HepG2 (cell line): Measurements from ENCODE around the gene ZNF169. TPM values are rescaled to one million over a fixed set of nuclear protein-coding genes. Genes with fewer than 3 reads are reported as not detected.

ENCODE experiments used
- ATAC-seq: fragments of 200-7000 bp; cut with Tn5 transposase; 3 replicates; pipeline ENCODE4 v1.9.1; 2020; ENCODE audit warnings: mild to moderate bottlenecking, moderate library complexity
- BruUV-seq: library from RNA; stranded (reverse); fragments of 400-500 nt; replicated peaks from 2 replicates; lab custom pipeline; 2021; lab: Mats Ljungman, UMichigan
- CTCF ChIA-PET: fragments of 300-600 bp; formaldehyde crosslinking; extraction: SDS; loops from one replicate; lab custom pipeline; 2021; ENCODE audit warnings: low total read pairs, inconsistent platforms, low intra/inter-chr PET ratio; lab: Yijun Ruan, JAX
- POLR2A ChIA-PET: fragments of 350-600 bp; sonication (Branson Sonifier 250); formaldehyde crosslinking; loops from one replicate; lab custom pipeline; 2020; ENCODE audit warnings: antibody characterized with exemption, inconsistent platforms; lab: Yijun Ruan, JAX
- DNase-seq: peaks from one replicate; pipeline ENCODE4 v3.0.0-alpha.2; 2015; ENCODE audit warnings: low spot score
- FAIRE-seq: peaks from 3 replicates; lab custom pipeline; 2011; peaks lifted over from hg19 to GRCh38; lab: Jason Lieb, UNC
- H2AFZ ChIP-seq: one replicate; pipeline ENCODE4 v1.6.1; 2011; ENCODE audit warnings: low read length, inconsistent platforms
- H3K27ac ChIP-seq: fragments of 300-600 bp; 3 replicates; pipeline ENCODE4 v1.8.0; 2011; ENCODE audit warnings: mixed run types, mild to moderate bottlenecking, mixed read lengths, low read length, inconsistent platforms; ENCODE audit not compliant: insufficient read depth; ENCODE audit errors: extremely low read length
- H3K27me3 ChIP-seq, 2 experiments: fragments of 200-600 bp in 1 of 2; 2 replicates in 1 of 2; 3 replicates in 1 of 2; pipeline versions ENCODE4 v1.6.0 to v1.8.0; 2011; ENCODE audit warnings: low read length in 2 of 2, mild to moderate bottlenecking in 2 of 2, moderate library complexity in 2 of 2, inconsistent platforms in 1 of 2; ENCODE audit not compliant: insufficient read depth in 2 of 2, control insufficient read depth in 1 of 2
- H3K36me3 ChIP-seq, 2 experiments: fragments of 200-600 bp in 1 of 2; replicated peaks in 1 of 2; 2 replicates in 1 of 2; 3 replicates in 1 of 2; pipeline versions ENCODE4 v1.5.1 to v1.8.0; 2011; ENCODE audit warnings: low read length in 2 of 2, inconsistent platforms in 1 of 2; ENCODE audit not compliant: insufficient read depth in 2 of 2, control insufficient read depth in 1 of 2
- H3K4me1 ChIP-seq: 2 replicates; pipeline ENCODE4 v1.5.1; 2012; ENCODE audit warnings: low read length, inconsistent platforms; ENCODE audit not compliant: insufficient read depth
- H3K4me2 ChIP-seq: 2 replicates; pipeline ENCODE4 v1.6.0; 2011; ENCODE audit warnings: low read depth, low read length, inconsistent platforms
- H3K4me3 ChIP-seq, 3 experiments: fragments of 200-600 bp in 1 of 3; sonication (generic), shearing (Covaris generic) in 1 of 3; replicated peaks in 1 of 3; 2 replicates each; pipeline ENCODE4 v1.5.1; 2011 to 2016; ENCODE audit warnings: low read length in 3 of 3, inconsistent platforms in 2 of 3, low read depth in 2 of 3, mild to moderate bottlenecking in 2 of 3, control low read depth in 1 of 3, mixed read lengths in 1 of 3; ENCODE audit not compliant: insufficient read depth in 1 of 3
- H3K79me2 ChIP-seq: one replicate; pipeline ENCODE4 v1.6.1; 2011; ENCODE audit warnings: low read length, inconsistent platforms; ENCODE audit not compliant: insufficient read depth
- H3K9ac ChIP-seq: 2 replicates; pipeline ENCODE4 v1.6.0; 2011; ENCODE audit warnings: mild to moderate bottlenecking, low read depth, low read length, inconsistent platforms; ENCODE audit not compliant: insufficient read depth
- H3K9me3 ChIP-seq: 2 replicates; pipeline ENCODE4 v1.5.1; 2012; ENCODE audit warnings: mild to moderate bottlenecking, low read length
- H4K20me1 ChIP-seq: 2 replicates; pipeline ENCODE4 v1.6.0; 2011; ENCODE audit warnings: inconsistent platforms, mild to moderate bottlenecking, low read length, moderate library complexity; ENCODE audit not compliant: insufficient read depth
- AHR ChIP-seq: IDR thresholded peaks from 2 replicates; pipeline ENCODE4 v1.6.1; 2018; ENCODE audit warnings: missing genetic modification reagents, missing compliant biosample characterization
- CEBPG ChIP-seq: IDR thresholded peaks from 2 replicates; pipeline ENCODE4 v1.6.1; 2016
- DPF2 ChIP-seq: sonication (generic); formaldehyde crosslinking; IDR thresholded peaks from 2 replicates; pipeline ENCODE4 v1.4.0; 2020; ENCODE audit warnings: mild to moderate bottlenecking, low read depth, missing genetic modification reagents, borderline replicate concordance
- KDM4B ChIP-seq: sonication (generic); formaldehyde crosslinking; IDR thresholded peaks from 2 replicates; pipeline ENCODE4 v1.4.0; 2020; ENCODE audit warnings: missing genetic modification reagents
- POLR2AphosphoS5 ChIP-seq: IDR thresholded peaks from 2 replicates; pipeline ENCODE4 v1.6.1; 2012; ENCODE audit warnings: low read depth, low read length
- RARG ChIP-seq: sonication (generic); formaldehyde crosslinking; IDR thresholded peaks from 2 replicates; pipeline ENCODE4 v1.4.0; 2020; ENCODE audit warnings: low read depth, mild to moderate bottlenecking, missing genetic modification reagents
- SAP130 ChIP-seq: IDR thresholded peaks from 2 replicates; pipeline ENCODE4 v1.6.1; 2016; ENCODE audit warnings: low read depth
- XRCC5 ChIP-seq: fragments of 200-400 bp; formaldehyde crosslinking; optimal IDR thresholded peaks from 2 replicates; pipeline ENCODE3; 2017; ENCODE audit warnings: mild to moderate bottlenecking, low read length
- ZNF33A ChIP-seq: sonication (generic); formaldehyde crosslinking; IDR thresholded peaks from 2 replicates; pipeline ENCODE4 v1.5.1; 2020; ENCODE audit warnings: missing genetic modification reagents, mild to moderate bottlenecking, moderate library complexity, borderline replicate concordance
- ZNF558 ChIP-seq: sonication (generic); formaldehyde crosslinking; IDR thresholded peaks from 2 replicates; pipeline ENCODE4 v1.9.0; 2022; ENCODE audit warnings: mild to moderate bottlenecking, missing genetic modification reagents, borderline replicate concordance
- ZNF577 ChIP-seq: sonication (generic); formaldehyde crosslinking; IDR thresholded peaks from 2 replicates; pipeline ENCODE4 v1.4.0; 2020; ENCODE audit warnings: mild to moderate bottlenecking, low read depth, missing genetic modification reagents, borderline replicate concordance
- ZNF670 ChIP-seq: sonication (generic); formaldehyde crosslinking; IDR thresholded peaks from 2 replicates; pipeline ENCODE4 v1.8.0; 2022; ENCODE audit warnings: mild to moderate bottlenecking, missing genetic modification reagents, borderline replicate concordance
- ZNF776 ChIP-seq: sonication (generic); formaldehyde crosslinking; IDR thresholded peaks from 2 replicates; pipeline ENCODE4 v1.4.0; 2020; ENCODE audit warnings: mild to moderate bottlenecking, missing genetic modification reagents
- WGBS: methylation state at CpG from one replicate; pipeline ENCODE4 v1.1.6; 2017; ENCODE audit warnings: low lambda C conversion rate; 5-methylcytosine and 5-hydroxymethylcytosine counted together
- in situ Hi-C: cut with HindIII; loops from 2 replicates; pipeline ENCODE4 v1.10.0; 2017; ENCODE audit warnings: low pct_unique_long_range_greater_than_20kb; ENCODE audit not compliant: extremely low pct_ligation_motif_present
- intact Hi-C: fragments of 100-400 bp; cut with micrococcal nuclease; formaldehyde crosslinking; loops from one replicate; pipeline ENCODE4 v1.10.0; 2022; ENCODE audit not compliant: unreplicated experiment
- polyA plus RNA-seq, 8 experiments: library from polyadenylated mRNA; depleted of rRNA in 3 of 8; stranded (reverse) in 7 of 8; unstranded in 1 of 8; fragments of >200 nt; fragmentation: Illumina TruSeq in 4 of 8; extraction: Trizol in 4 of 8; gene quantifications; 2 replicates each; pipeline versions ENCODE4 v1.2.1 to v1.2.3, GENCODE V29; 2011 to 2016; ENCODE audit warnings: low read depth in 4 of 8, missing spikeins in 1 of 8, mixed read lengths in 1 of 8; ENCODE audit not compliant: insufficient read depth in 1 of 8
- total RNA-seq, 5 experiments: library from RNA; depleted of rRNA; stranded (reverse); fragments of >200 nt; fragmentation: Illumina TruSeq; extraction: Trizol; gene quantifications; 2 replicates each; pipeline ENCODE4 v1.2.3, GENCODE V29; 2016; ENCODE audit warnings: low read depth in 1 of 5
- TF ChIP-seq, protein P1 (sequence below): sonication (generic); formaldehyde crosslinking; IDR thresholded peaks from 2 replicates; pipeline ENCODE4 v1.8.1; 2023; ENCODE audit warnings: mild to moderate bottlenecking, inconsistent platforms, moderate library complexity, missing genetic modification reagents, borderline replicate concordance
- TF ChIP-seq, protein P2 (sequence below): sonication (generic); formaldehyde crosslinking; IDR thresholded peaks from 2 replicates; pipeline ENCODE4 v1.5.1; 2020; ENCODE audit warnings: mild to moderate bottlenecking, missing genetic modification reagents, moderate library complexity
- TF ChIP-seq, protein P3 (sequence below): sonication (generic); formaldehyde crosslinking; IDR thresholded peaks from 2 replicates; pipeline ENCODE4 v1.4.0; 2020; ENCODE audit warnings: mild to moderate bottlenecking, missing genetic modification reagents

ZNF169 gene
- total and polyA plus RNA-seq, 2 of the 13 experiments (the other 11 are each of a cell fraction or from before 2014, with no cell fraction given): 2.1 to 6.3 TPM

GRCh38 chr9:94245651-94246050 is 13.4 kb upstream of the ZNF169 start:
- ChIA-PET CTCF (no interaction called here), POLR2A (no interaction called here)
- WGBS: 26% methylated on average over 2 of the region's 2 CpGs
- Histone ChIP-seq H4K20me1 (no peaks in the 10 kb centered on the region), H3K27ac (no peak overlapping the region), H2AFZ (no peak overlapping the region), H3K36me3 (no peaks in the 10 kb centered on the region), H3K4me1 (no peaks in the 10 kb centered on the region), H3K79me2 (no peaks in the 10 kb centered on the region), H3K4me2 (no peak overlapping the region), H3K27me3 (no peaks in the 10 kb centered on the region), H3K9ac (no peak overlapping the region), H3K9me3 (no peaks in the 10 kb centered on the region), H3K4me3 (no peak overlapping the region)
- FAIRE-seq (no peak), ATAC-seq (no peak), DNase-seq (no peak)
- intact Hi-C loops (no loop called here), in situ Hi-C loops (no loop called here)
- no TSS peak for BruUV-seq
- TF ChIP-seq AHR (no peak), RARG (no peak), SAP130 (CRISPR knock-in tag) (no peak), POLR2AphosphoS5 (no peak), ZNF670 (CRISPR knock-in tag) (no peak), ZNF577 (CRISPR knock-in tag) (no peak), KDM4B (no peak), ZNF776 (no peak), ZNF558 (no peak), ZNF33A (CRISPR knock-in tag) (no peak), XRCC5 (no peak), CEBPG (CRISPR knock-in tag) (no peak), DPF2 (CRISPR knock-in tag) (no peak)
- TF ChIP-seq, protein P1, sequence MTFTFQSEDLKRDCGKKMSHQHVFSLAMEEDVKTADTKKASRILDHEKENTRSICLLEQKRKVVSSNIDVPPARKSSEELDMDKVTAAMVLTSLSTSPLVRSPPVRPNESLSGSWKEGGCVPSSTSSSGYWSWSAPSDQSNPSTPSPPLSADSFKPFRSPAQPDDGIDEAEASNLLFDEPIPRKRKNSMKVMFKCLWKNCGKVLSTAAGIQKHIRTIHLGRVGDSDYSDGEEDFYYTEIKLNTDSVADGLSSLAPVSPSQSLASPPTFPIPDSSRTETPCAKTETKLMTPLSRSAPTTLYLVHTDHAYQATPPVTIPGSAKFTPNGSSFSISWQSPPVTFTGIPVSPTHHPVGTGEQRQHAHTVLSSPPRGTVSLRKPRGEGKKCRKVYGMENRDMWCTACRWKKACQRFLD (CRISPR knock-in tag): no peak
- TF ChIP-seq, protein P2, sequence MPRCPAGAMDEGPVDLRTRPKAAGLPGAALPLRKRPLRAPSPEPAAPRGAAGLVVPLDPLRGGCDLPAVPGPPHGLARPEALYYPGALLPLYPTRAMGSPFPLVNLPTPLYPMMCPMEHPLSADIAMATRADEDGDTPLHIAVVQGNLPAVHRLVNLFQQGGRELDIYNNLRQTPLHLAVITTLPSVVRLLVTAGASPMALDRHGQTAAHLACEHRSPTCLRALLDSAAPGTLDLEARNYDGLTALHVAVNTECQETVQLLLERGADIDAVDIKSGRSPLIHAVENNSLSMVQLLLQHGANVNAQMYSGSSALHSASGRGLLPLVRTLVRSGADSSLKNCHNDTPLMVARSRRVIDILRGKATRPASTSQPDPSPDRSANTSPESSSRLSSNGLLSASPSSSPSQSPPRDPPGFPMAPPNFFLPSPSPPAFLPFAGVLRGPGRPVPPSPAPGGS (CRISPR knock-in tag): no peak
- TF ChIP-seq, protein P3, sequence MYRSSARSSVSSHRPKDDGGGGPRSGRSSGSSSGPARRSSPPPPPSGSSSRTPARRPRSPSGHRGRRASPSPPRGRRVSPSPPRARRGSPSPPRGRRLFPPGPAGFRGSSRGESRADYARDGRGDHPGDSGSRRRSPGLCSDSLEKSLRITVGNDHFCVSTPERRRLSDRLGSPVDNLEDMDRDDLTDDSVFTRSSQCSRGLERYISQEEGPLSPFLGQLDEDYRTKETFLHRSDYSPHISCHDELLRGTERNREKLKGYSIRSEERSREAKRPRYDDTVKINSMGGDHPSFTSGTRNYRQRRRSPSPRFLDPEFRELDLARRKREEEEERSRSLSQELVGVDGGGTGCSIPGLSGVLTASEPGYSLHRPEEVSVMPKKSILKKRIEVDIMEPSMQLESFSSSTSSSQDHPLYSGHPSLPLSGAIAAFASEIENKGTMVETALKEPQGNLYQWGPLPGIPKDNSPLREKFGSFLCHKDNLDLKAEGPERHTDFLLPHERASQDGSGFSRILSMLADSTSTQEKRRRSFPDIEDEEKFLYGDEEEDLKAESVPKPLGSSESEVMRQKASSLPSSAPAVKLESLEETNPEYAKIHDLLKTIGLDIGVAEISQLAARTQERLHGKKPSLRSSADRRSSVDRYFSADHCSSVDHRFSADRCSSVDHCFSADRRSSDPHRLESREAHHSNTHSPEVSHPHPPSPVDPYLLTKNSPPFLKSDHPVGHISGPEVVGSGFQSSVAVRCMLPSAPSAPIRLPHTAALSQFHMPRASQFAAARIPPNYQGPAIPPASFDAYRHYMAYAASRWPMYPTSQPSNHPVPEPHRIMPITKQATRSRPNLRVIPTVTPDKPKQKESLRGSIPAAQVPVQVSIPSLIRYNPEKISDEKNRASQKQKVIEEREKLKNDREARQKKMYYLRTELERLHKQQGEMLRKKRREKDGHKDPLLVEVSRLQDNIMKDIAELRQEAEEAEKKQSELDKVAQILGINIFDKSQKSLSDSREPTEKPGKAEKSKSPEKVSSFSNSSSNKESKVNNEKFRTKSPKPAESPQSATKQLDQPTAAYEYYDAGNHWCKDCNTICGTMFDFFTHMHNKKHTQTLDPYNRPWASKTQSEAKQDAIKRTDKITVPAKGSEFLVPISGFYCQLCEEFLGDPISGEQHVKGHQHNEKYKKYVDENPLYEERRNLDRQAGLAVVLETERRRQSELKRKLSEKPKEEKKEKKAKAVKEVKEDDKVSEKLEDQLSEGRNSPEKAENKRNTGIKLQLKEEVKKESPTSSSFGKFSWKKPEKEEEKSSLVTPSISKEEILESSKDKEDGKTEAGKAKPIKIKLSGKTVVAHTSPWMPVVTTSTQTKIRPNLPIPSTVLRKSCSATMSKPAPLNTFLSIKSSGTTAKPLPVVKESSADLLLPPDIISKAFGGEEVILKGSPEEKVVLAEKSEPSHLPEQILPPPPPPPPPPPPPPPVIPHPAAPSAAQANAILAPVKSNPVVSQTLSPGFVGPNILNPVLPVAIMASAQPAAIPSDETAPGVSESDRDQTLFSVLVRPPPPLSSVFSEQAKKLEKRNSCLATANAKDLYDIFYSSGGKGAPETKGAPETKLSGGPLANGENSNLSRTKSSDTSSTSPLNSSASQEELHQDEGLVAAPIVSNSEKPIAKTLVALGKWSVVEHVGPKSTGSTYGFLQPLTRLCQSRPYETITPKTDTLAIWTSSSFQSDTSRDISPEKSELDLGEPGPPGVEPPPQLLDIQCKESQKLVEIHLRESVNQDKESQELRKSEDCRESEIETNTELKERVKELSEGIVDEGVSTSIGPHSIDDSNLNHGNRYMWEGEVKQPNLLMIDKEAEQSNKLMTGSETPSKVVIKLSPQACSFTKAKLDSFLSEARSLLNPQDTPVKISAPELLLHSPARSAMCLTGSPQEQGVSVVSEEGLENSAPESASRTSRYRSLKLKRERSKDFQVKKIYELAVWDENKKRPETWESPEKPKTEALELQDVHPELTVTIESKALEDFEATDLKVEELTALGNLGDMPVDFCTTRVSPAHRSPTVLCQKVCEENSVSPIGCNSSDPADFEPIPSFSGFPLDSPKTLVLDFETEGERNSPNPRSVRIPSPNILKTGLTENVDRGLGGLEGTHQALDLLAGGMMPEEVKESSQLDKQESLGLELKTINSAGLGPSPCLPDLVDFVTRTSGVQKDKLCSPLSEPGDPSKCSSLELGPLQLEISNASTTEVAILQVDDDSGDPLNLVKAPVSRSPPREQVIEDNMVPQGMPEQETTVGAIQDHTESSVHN (CRISPR knock-in tag): no peak
